Measurements from ENCODE around the gene PELI1. TPM values are rescaled to one million over a fixed set of nuclear protein-coding genes. Genes with fewer than 3 reads are reported as not detected.

PELI1 gene
- total and polyA plus RNA-seq, 2 donors (not counting 3 experiments of a cell fraction or from before 2014, with no cell fraction given) = 14.2 to 30.9 TPM

GRCh38 chr2:64106481-64106880 is 37.7 kb downstream of the PELI1 start:
- no peak for DNase-seq (ENCODE audit: low read depth, low spot score)
- intact Hi-C loops (cut with micrococcal nuclease) = no loop called here
- peaks cover 0 to 6% of the 10 kb centered on the region in 2 experiments for H3K36me3 ChIP-seq (ENCODE audit: control insufficient read depth in 2 of 2, extremely low read depth in 1 of 2, insufficient read depth in 2 of 2, low read length in 2 of 2)
- peaks cover 43% of the 10 kb centered on the region for H3K79me2 ChIP-seq (ENCODE audit: control insufficient read depth, insufficient read depth, low read length)
- FAIRE-seq = no peak
- TF ChIP-seq FOS (IDR thresholded peaks at IDR 0.05; ENCODE audit: borderline replicate concordance, insufficient read depth, low read length) (no peak), EZH2 (IDR thresholded peaks at IDR 0.05; ENCODE audit: borderline replicate concordance, low read depth, low read length, severe bottlenecking) (no peak), CTCF (IDR thresholded peaks at IDR 0.05; ENCODE audit: extremely low read depth in 1 of 2, insufficient read depth in 1 of 2, low read depth in 1 of 2, low read length in 2 of 2) (no peak), POLR2A (IDR thresholded peaks at IDR 0.05; ENCODE audit: low read depth, low read length) (no peak), MYC (IDR thresholded peaks at IDR 0.05; ENCODE audit: low read depth, low read length) (no peak), GATA2 (IDR thresholded peaks at IDR 0.05; ENCODE audit: insufficient read depth, insufficient read length, low read depth, low read length) (no peak), POLR2AphosphoS5 (IDR thresholded peaks at IDR 0.05; ENCODE audit: insufficient read depth, low read depth, low read length) (no peak), JUN (IDR thresholded peaks at IDR 0.05; ENCODE audit: borderline replicate concordance, insufficient read depth, insufficient read length, low read depth) (no peak)
- TF ChIP-seq, protein P1, sequence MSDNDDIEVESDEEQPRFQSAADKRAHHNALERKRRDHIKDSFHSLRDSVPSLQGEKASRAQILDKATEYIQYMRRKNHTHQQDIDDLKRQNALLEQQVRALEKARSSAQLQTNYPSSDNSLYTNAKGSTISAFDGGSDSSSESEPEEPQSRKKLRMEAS (IDR thresholded peaks at IDR 0.05; ENCODE audit: insufficient read depth, insufficient read length) = no peak
- BruUV-seq (replicated peaks) = no TSS peak
- H3K27me3 ChIP-seq (ENCODE audit: control insufficient read depth in 2 of 2, insufficient read depth in 2 of 2, low read length in 2 of 2) = no peaks in the 10 kb centered on the region
- H3K9me1 ChIP-seq (replicated peaks; ENCODE audit: control insufficient read depth, extremely low read depth, insufficient read depth, low read length) = no peaks in the 10 kb centered on the region
- H2AFZ ChIP-seq (ENCODE audit: low read depth, low read length) = no peak overlapping the region
- dilution Hi-C loops (cut with MboI; ENCODE audit: extremely low pct_ligation_motif_present, low sequenced_read_pairs) = no loop called here
- H3K9me3 ChIP-seq (replicated peaks; ENCODE audit: control insufficient read depth, insufficient read depth, low read length) = no peaks in the 10 kb centered on the region
- no peak overlapping the region for H3K4me2 ChIP-seq (ENCODE audit: insufficient read depth, low read length)
- CTCF ChIA-PET = interaction anchor here (0.9 to 8.5 kb wide), 9 partner anchors 12 to 221 kb away, joined by 3 to 51 read pairs (median 7); no protein-coding TSS in a partner anchor
- peaks cover 31% of the 10 kb centered on the region for H3K4me1 ChIP-seq (ENCODE audit: control insufficient read depth, extremely low read depth, insufficient read depth, low read length)
- H4K20me1 ChIP-seq (replicated peaks; ENCODE audit: control insufficient read depth, extremely low read depth, insufficient read depth, low read length) = no peaks in the 10 kb centered on the region
- H3K4me3 ChIP-seq (replicated peaks in 1 of 3; ENCODE audit: insufficient read depth in 1 of 3, low read depth in 1 of 3, low read length in 3 of 3) = no peak overlapping the region
- POLR2A ChIA-PET = interaction anchor here (0.6 to 0.9 kb wide), 2 partner anchors 42 to 643 kb away, joined by 3 read pairs; no protein-coding TSS in a partner anchor
- H3K9ac ChIP-seq (replicated peaks; ENCODE audit: extremely low read depth, insufficient read depth, low read length) = no peak overlapping the region
- H3K27ac ChIP-seq (ENCODE audit: insufficient read depth, low read depth, low read length) = no peak overlapping the region
